Adipose tissue (tissue), 3 donors: ENCODE measurements around the gene TNS3. TPM values are rescaled to one million over a fixed set of nuclear protein-coding genes. Genes with fewer than 3 reads are reported as not detected.

Experiments used
- H3K27ac ChIP-seq: one replicate; pipeline ENCODE4 v1.5.1; 2013; ENCODE audit warnings: low read depth, low read length
- WGBS, 3 donors: extraction: QIAGEN DNeasy Blood & Tissue Kit; methylation state at CpG; one replicate each; pipeline ENCODE4 v1.1.7; 2013; 5-methylcytosine and 5-hydroxymethylcytosine counted together
- polyA plus RNA-seq, 3 donors: library from polyadenylated mRNA; stranded (reverse); fragments of 200-250 nt; gene quantifications; one replicate each; pipeline ENCODE4 v1.2.3, GENCODE V29; 2013
- donor health status: healthy with polysubstance abuse.
- donor health status: Bipolar disorder and iron deficiency.
- donor health status: healthy.

Gene TNS3
- polyA plus RNA-seq, 3 donors, result 23.2 to 45.4 (median 27.0) TPM

DNA sequence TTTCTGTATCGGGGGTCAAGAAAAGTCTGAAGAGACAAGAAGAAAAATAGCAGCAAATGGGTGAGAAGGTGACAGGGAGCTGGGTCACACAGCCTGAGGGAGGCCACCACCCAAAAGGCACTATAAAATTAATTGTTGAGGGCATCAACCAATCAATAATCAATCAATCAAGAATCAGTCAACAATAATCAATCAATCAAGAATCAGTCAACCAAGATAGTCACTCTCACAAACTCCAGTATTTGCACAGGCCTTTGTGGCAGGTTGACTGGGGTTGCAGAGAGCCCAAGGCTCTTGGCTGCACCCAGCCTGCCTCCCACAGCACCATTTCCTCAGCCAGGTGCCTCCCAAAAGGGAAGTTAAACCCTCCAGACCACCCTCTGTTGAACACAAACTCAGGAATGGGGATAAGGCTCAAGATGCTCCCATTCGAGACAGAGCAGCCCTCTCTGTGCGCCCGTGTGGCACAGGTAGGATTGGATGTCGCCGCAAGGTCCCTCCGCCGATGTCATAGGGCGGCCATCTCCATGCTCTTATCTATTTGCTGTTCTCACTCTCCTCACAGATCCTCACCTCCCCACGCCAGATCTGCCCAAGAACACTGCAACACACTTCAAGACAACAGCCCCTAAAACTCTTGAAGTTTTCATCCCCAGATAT, 64.0 kb downstream of the TNS3 start:
- no peak overlapping the region for H3K27ac ChIP-seq
- 96 to 98% (median 96%) methylated on average over 10 of the region's 10 CpGs for WGBS, 3 donors

DNA sequence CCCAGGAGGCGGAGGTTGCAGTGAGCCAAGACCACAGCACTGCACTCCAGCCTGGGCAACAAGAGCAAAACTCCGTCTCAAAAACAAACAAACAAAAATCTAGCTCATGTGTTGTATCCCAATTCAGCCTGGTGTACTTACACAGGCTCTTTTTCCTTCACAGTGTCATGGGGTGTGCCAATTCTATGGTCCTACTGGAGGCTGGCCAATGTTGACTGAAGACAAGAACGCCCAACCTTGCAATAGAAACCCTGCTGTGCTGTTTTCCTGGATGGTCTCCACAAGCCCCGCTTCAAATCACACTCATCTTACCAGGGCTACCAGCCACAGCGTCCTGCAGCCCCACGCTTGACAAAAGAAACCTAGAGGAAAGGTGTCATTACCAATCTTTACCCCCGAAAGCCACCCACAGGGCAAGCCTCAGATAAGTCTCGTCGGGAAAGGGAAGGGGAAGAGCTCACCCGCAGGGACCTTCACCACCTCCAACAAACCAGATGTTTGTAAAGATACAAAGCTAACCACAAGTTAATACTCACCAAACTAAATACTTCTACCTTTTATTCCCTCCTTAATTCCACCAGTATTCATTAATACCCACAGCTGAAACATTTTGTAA, 64.8 kb downstream of the TNS3 start:
- 46 to 66% (median 60%) methylated on average over 10 of the region's 10 CpGs for WGBS, 3 donors
- H3K27ac ChIP-seq, result no peak overlapping the region

DNA sequence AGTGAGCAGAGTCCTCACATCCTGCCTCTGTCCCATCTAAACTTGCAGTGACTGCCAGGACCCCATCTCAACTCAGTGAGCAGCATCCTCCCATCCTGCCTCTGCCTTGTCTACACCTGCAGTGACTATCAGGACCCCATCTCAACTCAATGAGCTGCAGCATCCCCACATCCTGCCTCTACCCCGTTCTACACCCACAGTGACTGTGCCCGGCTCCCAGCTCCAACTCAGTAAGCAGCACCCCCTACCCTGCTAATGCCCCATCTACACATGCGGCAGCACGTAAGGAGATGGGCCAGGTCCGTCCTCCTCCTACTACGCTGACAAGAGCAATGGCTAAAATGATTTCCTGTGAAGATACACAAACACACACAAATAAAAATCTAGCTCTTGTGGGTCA, 65.5 kb downstream of the TNS3 start:
- WGBS, 3 donors, result 93 to 100% (median 95%) methylated on average over 6 of the region's 6 CpGs

DNA sequence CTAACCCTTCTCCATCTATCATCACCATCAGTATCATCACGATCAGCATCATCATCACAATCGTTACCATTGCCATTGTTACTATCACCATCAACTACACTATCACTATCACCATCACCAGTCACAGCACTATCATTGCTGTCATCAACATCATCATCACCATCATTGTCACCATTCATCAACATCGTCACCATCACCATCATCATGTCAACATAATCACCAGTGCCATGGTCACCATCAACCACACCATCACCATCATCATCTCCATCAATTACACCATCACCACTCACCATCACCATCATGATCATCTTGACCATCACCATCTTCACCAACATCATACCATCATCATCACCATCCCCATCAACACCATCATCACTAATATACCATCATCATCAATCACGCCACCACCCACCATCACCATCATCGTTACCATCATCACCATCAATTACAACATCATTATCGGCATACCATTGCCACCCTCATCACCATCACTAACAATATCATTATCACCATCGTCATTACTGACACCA, 66.5 kb downstream of the TNS3 start:
- WGBS, 3 donors, result 96 to 97% (median 97%) methylated on average over 7 of the region's 7 CpGs
- H3K27ac ChIP-seq, result no peak overlapping the region

More for the DNA sequence above, 65.5 kb downstream of the TNS3 start:
- no peak overlapping the region for H3K27ac ChIP-seq

DNA sequence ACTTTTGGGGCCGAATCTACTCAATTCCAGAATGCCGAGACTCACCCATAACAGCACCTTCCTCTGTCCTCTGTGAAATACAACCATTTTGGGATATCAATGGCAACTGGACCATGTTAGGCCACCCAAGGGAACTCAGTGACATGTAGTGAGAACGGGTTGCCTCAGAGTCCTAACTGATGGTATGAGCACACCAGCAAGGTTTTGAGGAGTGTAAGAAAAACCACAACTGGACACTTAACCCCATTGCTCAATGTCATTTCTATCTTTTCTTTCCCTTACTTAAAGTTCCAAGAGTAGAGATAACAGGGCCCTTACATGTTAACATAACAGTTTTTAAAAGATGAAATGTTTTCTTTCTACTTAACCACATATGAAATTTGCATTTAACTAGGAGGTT, 67.1 kb downstream of the TNS3 start:
- 86 to 98% (median 88%) methylated on average over 3 of the region's 3 CpGs for WGBS, 3 donors
- no peak overlapping the region for H3K27ac ChIP-seq

DNA sequence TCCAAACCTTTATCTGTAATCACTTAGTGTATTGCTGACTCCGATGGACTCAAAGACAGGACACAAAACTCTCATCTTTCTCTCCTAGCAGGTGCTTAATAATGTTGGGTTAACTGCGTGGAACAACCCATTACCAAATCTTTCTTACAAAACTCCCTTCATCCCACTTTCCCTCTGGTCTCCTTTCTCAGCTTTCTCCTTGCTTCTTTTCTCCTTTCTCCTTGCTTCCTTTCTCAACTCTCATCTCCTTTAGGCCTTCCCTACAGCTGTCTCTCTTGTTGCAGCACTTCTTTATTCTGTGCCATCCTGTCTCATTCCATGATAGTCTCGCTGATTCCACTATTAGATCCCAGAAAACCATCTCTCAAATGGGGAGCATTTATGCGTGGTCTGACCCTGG, 67.5 kb downstream of the TNS3 start:
- WGBS, 3 donors, result 88 to 89% (median 88%) methylated on average over 4 of the region's 4 CpGs
- H3K27ac ChIP-seq, result no peak overlapping the region

DNA sequence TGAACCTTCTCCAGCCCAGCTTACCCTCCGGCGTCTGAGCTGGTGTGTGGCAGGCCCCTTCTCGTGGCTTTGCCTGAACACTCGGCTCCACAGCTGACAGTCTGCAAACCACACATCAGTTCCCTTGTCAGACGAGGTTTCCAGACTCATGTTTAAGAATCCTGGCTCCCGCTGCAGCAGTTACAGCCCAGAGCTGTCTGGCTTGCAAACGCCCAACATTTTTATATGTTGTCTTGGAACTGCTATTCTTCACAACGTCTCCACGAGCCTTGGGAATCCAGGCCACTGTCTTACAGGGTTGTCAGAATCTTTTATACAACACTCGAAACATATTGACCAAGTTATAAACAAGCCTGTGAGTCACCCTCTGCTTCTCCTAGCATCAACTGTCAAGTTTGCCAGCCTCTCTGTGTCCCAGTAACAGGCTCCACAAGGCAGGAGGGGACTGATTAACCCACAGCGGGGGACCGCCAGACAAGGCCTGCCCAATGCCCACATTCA, 68.1 kb downstream of the TNS3 start:
- 38 to 43% (median 41%) methylated on average over 12 of the region's 12 CpGs for WGBS, 3 donors
- no peak overlapping the region for H3K27ac ChIP-seq

DNA sequence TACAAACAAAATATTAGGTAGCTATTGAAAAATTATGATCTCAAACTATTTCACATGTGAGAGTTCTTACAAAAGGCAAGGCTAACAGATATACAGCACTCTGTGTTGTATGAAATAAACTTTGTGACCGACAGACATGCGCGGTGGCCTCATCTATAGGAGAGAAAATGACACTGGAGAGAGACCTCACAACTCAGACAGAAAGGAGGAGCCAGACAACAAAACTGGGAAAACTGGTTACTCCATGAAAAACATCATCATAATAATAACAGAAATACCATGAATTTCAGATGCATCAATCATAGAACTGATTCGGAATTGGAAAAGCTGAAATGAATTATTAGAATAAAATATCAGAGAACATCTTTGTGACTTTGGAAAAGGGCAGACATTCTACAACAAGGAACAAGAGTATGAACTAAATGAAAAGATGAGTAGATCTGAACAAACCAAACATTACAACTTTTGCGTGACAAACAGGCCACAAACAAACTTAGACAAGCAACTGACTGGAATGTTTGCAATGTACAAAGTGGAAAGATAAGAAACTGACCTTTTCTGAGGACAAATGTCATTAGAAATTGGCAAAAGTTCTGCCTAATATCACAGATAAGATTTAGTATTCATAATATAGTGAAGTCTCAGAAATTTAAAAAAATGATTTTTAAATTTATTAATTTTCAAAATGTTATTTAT, 69.3 kb downstream of the TNS3 start:
- no peak overlapping the region for H3K27ac ChIP-seq
- WGBS, 3 donors, result 58 to 92% (median 91%) methylated on average over 5 of the region's 5 CpGs

DNA sequence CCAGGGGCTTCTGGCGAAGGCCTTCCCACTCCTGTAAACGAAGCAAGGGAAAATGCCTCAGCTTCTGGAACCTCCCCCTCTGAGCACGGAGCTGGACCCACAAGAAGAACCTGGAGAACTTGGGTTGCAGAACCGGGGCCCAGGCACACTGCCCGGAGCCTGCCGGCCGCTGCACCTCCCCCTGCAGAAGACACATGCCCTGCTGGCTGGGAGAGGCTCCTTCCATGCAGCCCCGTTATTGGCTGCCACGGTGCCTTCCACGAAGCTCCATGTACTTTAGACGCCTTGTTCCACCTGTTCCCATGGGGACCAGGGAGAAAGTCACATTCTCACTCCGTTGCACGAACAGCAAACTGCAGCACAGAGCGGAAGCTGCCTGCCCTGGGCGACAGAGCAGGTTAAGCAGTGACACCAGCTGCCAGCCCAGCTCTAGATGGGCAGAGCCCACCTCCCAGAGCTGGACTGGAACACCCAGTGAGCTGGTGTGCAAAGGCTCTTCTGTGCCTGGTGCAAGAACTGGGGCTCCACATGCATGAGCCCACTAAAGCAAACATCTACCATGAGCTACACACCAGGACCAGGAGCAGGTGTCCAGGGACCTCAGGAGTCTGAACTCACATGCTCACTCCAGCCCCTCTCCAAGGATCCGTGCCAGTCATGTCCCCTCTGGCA, 70.1 kb downstream of the TNS3 start:
- no peak overlapping the region for H3K27ac ChIP-seq
- WGBS, 3 donors, result 64 to 92% (median 90%) methylated on average over 16 of the region's 16 CpGs

DNA sequence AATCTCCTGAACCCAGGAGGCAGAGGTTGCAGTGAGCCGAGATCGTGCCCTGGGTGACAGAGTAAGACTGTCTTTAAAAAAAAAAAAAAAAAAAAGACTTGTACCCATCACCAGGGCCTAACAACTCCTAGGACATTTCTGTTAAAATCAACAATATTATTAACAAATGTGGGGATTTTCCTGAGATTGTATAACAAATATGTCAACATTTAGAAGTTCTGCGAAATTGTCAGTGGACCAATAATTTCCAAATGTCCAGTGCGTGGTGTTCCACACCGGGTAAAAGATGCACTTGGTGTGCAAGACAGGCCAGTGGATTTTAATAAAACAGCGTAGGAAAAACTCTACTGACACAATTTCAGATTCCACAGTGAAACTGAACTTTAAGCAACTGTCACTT, 71.1 kb downstream of the TNS3 start:
- 89 to 97% (median 91%) methylated on average over 6 of the region's 6 CpGs for WGBS, 3 donors
- no peak overlapping the region for H3K27ac ChIP-seq

DNA sequence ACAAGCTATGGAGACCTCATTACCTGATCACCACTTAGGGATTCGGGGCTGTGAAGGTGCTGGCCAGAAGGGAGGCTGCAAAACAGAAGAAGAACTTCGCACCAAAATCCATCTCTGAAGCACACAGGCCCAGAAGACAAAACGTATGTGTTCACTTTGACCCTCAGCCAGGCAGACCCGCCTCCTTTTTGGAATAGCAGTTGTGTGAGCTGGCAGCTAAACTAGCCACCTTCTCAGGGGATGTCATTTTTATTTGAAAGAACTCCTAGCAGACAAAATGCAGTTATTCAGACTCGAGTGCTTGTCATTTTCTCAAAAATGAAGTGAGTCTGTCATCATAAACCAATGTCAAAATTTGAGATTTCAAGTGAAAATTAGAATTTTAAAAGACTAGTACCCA, 71.7 kb downstream of the TNS3 start:
- WGBS, 3 donors, result 78 to 90% (median 87%) methylated on average over 5 of the region's 5 CpGs
- no peak overlapping the region for H3K27ac ChIP-seq

DNA sequence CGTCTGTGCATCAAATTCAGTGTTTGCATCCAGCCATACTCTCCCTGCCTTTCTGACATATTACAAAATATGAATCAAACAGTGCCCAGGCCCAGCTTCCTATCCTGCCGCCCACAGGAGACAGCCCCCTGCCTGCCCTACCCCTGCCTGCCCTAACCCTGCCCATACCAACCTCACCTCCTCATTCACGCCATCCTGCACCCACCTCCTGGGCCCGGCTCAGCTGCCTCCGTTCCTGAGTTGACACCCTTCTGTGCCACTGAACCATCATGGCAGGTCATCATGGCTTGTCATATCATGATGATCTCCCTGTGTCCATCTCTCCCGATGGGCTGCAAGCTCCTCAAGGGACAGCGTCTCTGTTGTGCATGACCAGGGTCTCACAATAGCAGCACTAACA, 72.3 kb downstream of the TNS3 start:
- no peak overlapping the region for H3K27ac ChIP-seq
- 96 to 99% (median 99%) methylated on average over 7 of the region's 7 CpGs for WGBS, 3 donors

DNA sequence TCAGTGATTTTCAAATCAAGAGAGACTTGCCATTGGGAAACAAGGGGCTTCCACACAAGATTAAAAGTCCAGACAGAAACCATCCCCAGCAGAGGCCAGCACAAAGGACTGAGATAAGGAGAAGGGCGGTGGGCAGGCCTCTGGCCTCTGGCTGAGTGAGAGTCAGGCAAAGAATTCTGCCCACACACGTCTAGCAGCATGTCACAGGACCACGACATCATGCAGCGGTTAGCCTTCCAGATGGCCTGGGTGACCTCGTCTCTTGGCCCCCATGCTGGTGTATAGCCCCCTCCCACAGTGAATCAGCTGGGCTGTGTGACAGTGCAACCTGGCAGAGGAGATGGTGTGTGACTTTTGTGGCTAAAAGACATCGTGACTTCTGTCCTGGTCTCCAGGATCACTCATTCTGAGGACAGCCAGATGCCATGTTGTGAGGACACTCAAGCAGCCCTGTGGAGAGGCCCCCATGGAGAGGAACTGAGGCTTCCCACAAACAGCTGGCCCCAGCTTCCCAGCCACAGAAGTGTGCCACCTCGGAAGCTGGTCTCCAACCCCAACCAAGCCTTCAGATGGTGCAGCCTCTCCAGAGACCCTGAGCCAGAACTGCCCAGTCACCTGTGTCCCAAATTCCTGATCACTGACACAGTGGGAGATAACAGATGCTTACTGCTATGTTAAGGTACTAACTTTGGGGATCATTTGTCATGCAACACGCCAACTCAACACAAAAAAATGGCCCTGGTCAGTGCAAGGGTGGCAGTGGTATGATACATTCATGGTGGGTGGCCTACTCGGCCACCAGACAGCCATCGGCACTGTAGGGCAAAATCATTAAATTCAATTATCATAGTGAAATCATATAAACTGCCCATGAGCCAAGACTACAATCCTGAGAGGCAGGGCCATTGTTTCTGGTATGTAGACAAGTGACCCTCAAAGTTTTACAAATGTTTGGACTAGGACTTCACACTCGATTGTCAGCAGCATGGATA, 73.2 kb downstream of the TNS3 start:
- no peak overlapping the region for H3K27ac ChIP-seq
- 91 to 93% (median 92%) methylated on average over 11 of the region's 11 CpGs for WGBS, 3 donors

DNA sequence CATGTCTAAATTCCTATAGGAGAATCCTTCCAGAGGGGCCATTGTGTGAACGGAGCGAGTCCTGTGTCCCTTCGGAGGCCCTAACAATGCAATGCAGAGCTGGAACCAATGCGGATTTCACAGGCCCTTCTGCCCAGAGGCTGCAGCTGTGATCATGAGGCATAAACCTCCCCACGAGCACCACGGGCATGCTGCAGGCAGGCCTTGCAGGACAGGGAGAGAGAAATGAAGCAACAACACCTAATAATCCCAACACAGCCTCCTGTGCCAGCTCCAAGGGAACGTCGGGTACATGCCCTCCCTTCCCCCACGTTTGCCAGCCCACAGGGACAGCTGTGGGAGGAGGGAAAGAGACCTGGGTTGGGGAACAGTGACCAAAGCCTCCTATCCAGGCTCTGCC, 74.4 kb downstream of the TNS3 start:
- no peak overlapping the region for H3K27ac ChIP-seq
- 62 to 79% (median 69%) methylated on average over 9 of the region's 9 CpGs for WGBS, 3 donors

DNA sequence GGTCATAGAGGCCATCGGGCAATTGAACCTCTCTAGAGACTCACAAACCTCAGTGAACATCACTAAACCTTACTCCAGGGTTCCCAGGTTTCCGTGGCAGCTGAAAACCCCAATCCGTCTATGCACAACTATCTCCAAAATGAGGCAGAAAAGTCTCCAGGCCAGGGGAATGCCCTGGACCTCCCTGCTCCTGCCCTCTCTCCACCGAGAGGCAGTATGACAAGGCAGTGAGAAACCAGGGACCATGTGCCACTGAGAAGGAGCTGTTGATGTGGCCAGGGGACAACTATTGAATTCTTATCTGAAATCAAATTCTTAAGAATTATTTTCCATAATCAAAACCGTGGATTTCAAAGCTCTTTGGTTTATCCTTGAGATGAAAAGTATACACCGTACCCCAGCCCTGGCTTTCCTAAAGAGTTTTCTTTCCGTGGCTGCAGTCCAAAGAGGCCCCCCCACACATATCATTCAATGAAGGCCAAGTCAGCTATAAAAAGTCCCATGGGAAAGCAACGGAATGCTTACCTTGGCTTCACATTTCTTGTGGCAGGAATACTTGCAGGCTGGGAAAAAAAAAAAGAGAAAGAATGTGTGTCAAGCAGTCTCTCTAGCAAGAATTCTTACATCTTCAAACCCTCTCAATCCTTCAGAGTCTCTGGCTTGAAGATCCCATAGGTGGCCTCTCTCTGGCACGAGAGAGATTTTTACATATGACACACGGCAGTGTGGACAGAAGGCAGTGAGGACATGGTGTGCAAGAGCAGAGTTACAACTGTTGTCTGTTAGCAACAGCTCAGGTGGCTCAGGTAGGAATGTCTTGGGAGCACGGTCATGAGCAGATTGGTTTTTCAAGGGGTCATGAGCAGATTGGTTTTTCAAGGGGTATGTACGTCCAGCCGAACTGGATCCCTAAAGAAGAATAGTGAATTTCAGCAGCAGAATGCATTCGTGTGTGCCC, 75.2 kb downstream of the TNS3 start:
- 41 to 76% (median 75%) methylated on average over 14 of the region's 14 CpGs for WGBS, 3 donors
- H3K27ac ChIP-seq, result no peak overlapping the region

DNA sequence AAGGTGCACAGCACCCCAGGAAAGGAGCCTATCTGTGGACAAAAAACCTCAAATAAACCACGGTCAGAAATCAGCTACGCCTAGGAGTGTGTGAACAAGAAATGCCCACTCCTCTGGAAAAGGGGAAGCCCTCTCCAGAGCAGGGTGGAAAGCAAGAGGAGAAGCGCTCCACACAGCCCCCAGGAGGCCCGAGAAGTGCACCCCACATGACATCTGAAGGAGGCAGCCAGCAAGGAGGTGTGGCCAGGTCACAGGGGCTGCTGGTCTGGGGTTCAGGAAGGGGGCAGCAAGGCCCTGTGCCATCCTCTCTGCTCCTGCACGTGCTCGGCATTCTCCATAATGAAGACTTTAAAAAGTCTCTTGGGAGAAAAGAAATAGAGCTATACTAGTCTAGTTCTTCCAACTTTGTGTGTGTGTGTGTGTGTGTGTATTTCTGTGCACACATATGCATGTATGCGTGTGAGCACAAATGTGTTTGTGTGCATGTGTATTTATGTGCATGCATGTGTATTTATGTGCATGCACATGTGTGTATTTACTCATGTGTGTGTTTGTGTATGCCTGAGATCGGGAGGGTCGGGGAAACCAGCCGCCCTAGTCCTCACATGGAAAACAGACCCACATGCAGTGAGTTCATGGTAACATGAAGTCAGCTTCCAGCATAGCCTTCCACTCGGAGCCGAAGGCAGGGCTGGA, 76.5 kb downstream of the TNS3 start:
- WGBS, 3 donors, result 78 to 83% (median 80%) methylated on average over 12 of the region's 12 CpGs
- H3K27ac ChIP-seq, result no peak overlapping the region
